ENCODE measurements around the gene WRAP73.

GRCh38 chr1:3611170-3612019 is 38.5 kb downstream of the WRAP73 start, which contains the start of gene MEGF6:
- no peak for TF ChIP-seq POLR2AphosphoS5 (IDR thresholded peaks at IDR 0.05)
- TF ChIP-seq, protein P1, sequence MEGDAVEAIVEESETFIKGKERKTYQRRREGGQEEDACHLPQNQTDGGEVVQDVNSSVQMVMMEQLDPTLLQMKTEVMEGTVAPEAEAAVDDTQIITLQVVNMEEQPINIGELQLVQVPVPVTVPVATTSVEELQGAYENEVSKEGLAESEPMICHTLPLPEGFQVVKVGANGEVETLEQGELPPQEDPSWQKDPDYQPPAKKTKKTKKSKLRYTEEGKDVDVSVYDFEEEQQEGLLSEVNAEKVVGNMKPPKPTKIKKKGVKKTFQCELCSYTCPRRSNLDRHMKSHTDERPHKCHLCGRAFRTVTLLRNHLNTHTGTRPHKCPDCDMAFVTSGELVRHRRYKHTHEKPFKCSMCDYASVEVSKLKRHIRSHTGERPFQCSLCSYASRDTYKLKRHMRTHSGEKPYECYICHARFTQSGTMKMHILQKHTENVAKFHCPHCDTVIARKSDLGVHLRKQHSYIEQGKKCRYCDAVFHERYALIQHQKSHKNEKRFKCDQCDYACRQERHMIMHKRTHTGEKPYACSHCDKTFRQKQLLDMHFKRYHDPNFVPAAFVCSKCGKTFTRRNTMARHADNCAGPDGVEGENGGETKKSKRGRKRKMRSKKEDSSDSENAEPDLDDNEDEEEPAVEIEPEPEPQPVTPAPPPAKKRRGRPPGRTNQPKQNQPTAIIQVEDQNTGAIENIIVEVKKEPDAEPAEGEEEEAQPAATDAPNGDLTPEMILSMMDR (IDR thresholded peaks at IDR 0.05), result no peak
